Natural killer cell treated with Interleukin-12 subunit alpha and Interleukin-12 subunit beta and Interleukin-15 and Interleukin-18, amount 100 ng/mL, for 72 hours (primary cell): ENCODE data around the gene COA6. TPM values are rescaled to one million over a fixed set of nuclear protein-coding genes. Genes with fewer than 3 reads are reported as not detected.
"Not testable (repeated sequence)": the region's sequence is repeated elsewhere in the genome, so short reads cannot be mapped to it uniquely, and the experiment has no call there.

Experiments
- ATAC-seq, 2 donors: fragments of 150-1000 bp; cut with Tn5 transposase in 1 of 2; sonication (Bioruptor Pico), chemical (Tn5 transposase) in 1 of 2; 2 replicates each; pipeline ENCODE4 v1.10.0; 2021
- DNase-seq: peaks from one replicate; pipeline ENCODE4 v3.0.0; 2022; ENCODE audit warnings: low spot score
- H3K27ac Mint-ChIP-seq, 2 donors: 1 replicate in 1 of 2; 2 replicates in 1 of 2; pipeline ENCODE4 v1.8.0; 2022; ENCODE audit warnings: mixed read lengths in 2 of 2, mild to moderate bottlenecking in 1 of 2, moderate library complexity in 1 of 2
- H3K27me3 Mint-ChIP-seq, 2 donors: 1 replicate in 1 of 2; 2 replicates in 1 of 2; pipeline ENCODE4 v1.8.0; 2022; ENCODE audit warnings: mixed read lengths in 2 of 2
- H3K36me3 Mint-ChIP-seq: one replicate; pipeline ENCODE4 v1.8.0; 2022; ENCODE audit warnings: mixed read lengths
- H3K4me1 Mint-ChIP-seq, 2 donors: 1 replicate in 1 of 2; 2 replicates in 1 of 2; pipeline ENCODE4 v1.8.0; 2022; ENCODE audit warnings: low read depth in 2 of 2, mixed read lengths in 2 of 2, mild to moderate bottlenecking in 1 of 2
- H3K4me3 Mint-ChIP-seq: one replicate; pipeline ENCODE4 v1.8.0; 2022; ENCODE audit warnings: mixed read lengths
- H3K9me3 Mint-ChIP-seq: 2 replicates; pipeline ENCODE4 v1.8.0; 2022; ENCODE audit warnings: mixed read lengths
- total RNA-seq, 2 donors: library from RNA; stranded (reverse); gene quantifications; one replicate each; pipeline ENCODE4 v1.2.3, GENCODE V29; 2022

COA6 gene
- total RNA-seq, 2 donors from 2014 or later, result 27.2 to 32.6 TPM

- DNase-seq, result no peak
- Mint-ChIP-seq H3K27ac (peak overlapping the region; percentile 53 to 57), H3K4me1 (peaks cover 0 to 6% of the 10 kb centered on the region in 2 donors), H3K4me3 (peak overlapping the region; percentile 38), H3K9me3 (no peaks in the 10 kb centered on the region), H3K36me3 (no peaks in the 10 kb centered on the region), H3K27me3 (peaks cover 23 to 38% of the 10 kb centered on the region in 2 donors)
- peak; percentile 71 to 73 for ATAC-seq
Measured at GRCh38 chr1:234355782-234356510, 17.3 kb upstream of the COA6 start.

- Mint-ChIP-seq H3K4me3 (peak overlapping the region; percentile 38), H3K27ac (peak overlapping the region; percentile 57 to 65), H3K27me3 (peaks cover 20 to 31% of the 10 kb centered on the region in 2 donors)
- ATAC-seq, result peak; percentile 49 to 78
- H3K36me3 Mint-ChIP-seq, DNase-seq, H3K9me3 Mint-ChIP-seq, H3K4me1 Mint-ChIP-seq: not testable (repeated sequence)
Measured at GRCh38 chr1:234356615-234357269, 16.5 kb upstream of the COA6 start.

DNA sequence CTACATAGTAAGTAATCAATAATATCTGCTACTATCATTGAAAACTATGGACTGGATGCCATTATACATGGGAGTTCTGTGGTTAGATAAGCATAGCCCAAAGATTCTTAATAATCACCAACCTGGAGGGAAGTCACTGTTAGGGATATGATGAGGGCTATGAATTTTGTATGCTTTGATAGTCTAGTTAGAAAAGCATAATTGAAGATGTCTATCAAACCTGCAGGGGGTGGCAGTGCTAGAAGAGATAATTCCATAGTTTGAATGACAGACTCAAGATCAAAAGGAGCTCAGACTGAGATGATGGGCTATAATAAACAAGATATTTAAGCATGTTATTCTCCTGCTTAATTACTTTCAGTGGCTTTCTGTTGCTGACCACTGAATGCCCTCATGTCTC is 15.4 kb upstream of the COA6 start:
- Mint-ChIP-seq H3K4me3 (no peak overlapping the region), H3K27ac (peak overlapping the region; percentile 57 to 65), H3K27me3 (peaks cover 19 to 25% of the 10 kb centered on the region in 2 donors)

GRCh38 chr1:234361102-234361603 is 12.1 kb upstream of the COA6 start:
- Mint-ChIP-seq H3K36me3 (no peaks in the 10 kb centered on the region), H3K4me1 (peaks cover 0 to under 1% of the 10 kb centered on the region in 2 donors), H3K27ac (no peak overlapping the region), H3K27me3 (peaks cover 9 to 12% of the 10 kb centered on the region in 2 donors), H3K4me3 (no peak overlapping the region), H3K9me3 (no peaks in the 10 kb centered on the region)
- DNase-seq, result no peak
- ATAC-seq, result no peak

More for the DNA sequence above, 15.4 kb upstream of the COA6 start:
- Mint-ChIP-seq H3K36me3 (no peaks in the 10 kb centered on the region), H3K9me3 (no peaks in the 10 kb centered on the region), H3K4me1 (peaks cover 0 to 6% of the 10 kb centered on the region in 2 donors)
- DNase-seq, result no peak
- ATAC-seq, result no peak

DNA sequence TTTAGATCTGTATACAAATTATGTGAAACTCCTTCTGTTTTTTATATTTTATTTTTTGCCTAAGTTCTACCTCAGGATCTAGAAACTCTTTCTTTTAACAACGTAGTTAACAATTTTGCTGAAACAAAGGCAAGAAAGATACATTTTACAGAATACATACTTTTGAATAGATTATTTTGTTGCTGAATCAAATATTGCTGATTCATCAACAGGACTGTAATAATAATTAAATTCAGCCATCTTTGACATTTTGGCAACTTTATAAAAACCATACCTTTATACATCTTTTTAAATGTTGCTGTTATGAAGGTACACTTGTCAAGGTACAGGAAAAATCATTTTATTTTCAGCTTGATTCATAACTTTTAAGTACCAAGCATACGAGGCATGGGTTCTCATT is 10.7 kb upstream of the COA6 start:
- Mint-ChIP-seq H3K4me3 (no peak overlapping the region), H3K4me1 (no peaks in the 10 kb centered on the region), H3K27ac (no peak overlapping the region)

GRCh38 chr1:234368320-234369032 is 4.8 kb upstream of the COA6 start:
- no peak for ATAC-seq
- Mint-ChIP-seq H3K4me3 (peak overlapping the region; percentile 21), H3K36me3 (peaks cover 4% of the 10 kb centered on the region), H3K27ac (no peak overlapping the region), H3K4me1 (peaks cover 16 to 25% of the 10 kb centered on the region in 2 donors), H3K9me3 (no peaks in the 10 kb centered on the region), H3K27me3 (peaks cover 6 to 13% of the 10 kb centered on the region in 2 donors)
- no peak for DNase-seq

More for the DNA sequence above, 10.7 kb upstream of the COA6 start:
- peaks cover 9 to 12% of the 10 kb centered on the region in 2 donors for H3K27me3 Mint-ChIP-seq
- no peaks in the 10 kb centered on the region for H3K9me3 Mint-ChIP-seq
- ATAC-seq (no peak), DNase-seq (no peak)
- no peaks in the 10 kb centered on the region for H3K36me3 Mint-ChIP-seq

DNA sequence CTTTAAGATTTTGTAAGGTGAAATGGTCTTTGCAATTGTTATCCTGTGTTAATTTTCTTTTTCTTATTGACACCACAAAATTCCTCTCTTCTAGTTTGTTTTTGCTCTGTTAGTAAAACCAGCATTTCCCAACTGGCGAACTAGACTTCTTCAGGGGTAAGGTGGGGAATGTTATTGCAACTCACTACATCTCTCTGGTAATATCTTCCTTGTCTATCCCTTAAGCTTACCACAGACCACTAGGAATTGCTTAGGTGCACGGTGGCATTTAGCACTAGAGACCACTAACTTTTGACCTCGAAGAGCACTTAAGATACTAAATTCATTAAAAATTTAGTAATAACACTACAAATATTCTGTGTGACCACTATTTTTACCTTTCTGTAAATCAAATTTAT is 4.2 kb upstream of the COA6 start:
- Mint-ChIP-seq H3K27me3 (peaks cover 6 to 13% of the 10 kb centered on the region in 2 donors), H3K4me3 (no peak overlapping the region), H3K9me3 (no peaks in the 10 kb centered on the region), H3K36me3 (peaks cover 4% of the 10 kb centered on the region), H3K27ac (no peak overlapping the region), H3K4me1 (peaks cover 17 to 31% of the 10 kb centered on the region in 2 donors)
- ATAC-seq (no peak), DNase-seq (no peak)

DNA sequence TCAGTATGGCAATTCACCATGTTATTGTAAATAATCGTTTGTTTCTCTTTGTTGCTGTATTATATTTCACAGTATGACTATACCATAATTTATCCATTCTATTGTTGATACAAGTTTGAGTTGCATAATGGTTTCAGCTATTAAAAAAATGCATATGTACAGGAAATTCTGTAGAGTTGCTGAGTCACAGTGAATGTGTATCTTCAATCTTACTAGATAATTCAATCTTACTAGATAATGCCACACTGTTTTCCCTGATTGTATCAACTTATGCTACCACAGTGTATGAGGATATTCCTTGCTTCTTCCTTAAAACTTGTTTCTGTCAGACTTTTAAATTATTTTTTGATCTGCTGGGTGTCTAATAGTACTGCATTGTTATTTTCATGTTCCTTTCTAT is 3.5 kb upstream of the COA6 start:
- H3K27me3 Mint-ChIP-seq, result peaks cover 6 to 13% of the 10 kb centered on the region in 2 donors
- peaks cover 9% of the 10 kb centered on the region for H3K36me3 Mint-ChIP-seq
- no peaks in the 10 kb centered on the region for H3K9me3 Mint-ChIP-seq
- H3K27ac Mint-ChIP-seq, result no peak overlapping the region
- ATAC-seq (no peak), DNase-seq (no peak)
- H3K4me3 Mint-ChIP-seq, result peak overlapping the region; percentile 6
- peaks cover 24 to 37% of the 10 kb centered on the region in 2 donors for H3K4me1 Mint-ChIP-seq

DNA sequence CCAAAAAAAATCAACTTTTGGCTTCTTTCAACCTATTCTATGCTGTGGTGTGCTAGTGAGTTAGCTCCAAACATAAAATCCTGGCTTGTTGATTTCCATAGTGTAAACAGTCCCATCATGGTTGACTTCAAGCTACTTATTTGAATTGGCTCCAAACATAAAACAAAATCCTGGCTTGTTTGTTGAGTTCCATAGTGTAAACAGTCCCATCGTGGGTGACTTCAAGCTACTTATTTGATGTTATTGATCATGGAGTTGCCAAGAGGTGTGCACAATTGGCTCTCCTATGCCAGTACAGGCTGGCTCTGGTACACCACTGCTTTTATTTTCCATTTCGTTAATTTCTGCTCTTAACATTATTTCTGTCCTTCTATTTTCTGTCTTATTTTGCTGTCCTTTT is 1.8 kb upstream of the COA6 start:
- no peak overlapping the region for H3K27ac Mint-ChIP-seq
- peaks cover 6 to 13% of the 10 kb centered on the region in 2 donors for H3K27me3 Mint-ChIP-seq
- peak overlapping the region; percentile 90 for H3K4me3 Mint-ChIP-seq
- H3K9me3 Mint-ChIP-seq, result no peaks in the 10 kb centered on the region
- ATAC-seq, result no peak
- DNase-seq, result no peak
- H3K36me3 Mint-ChIP-seq, result peaks cover 14% of the 10 kb centered on the region
- H3K4me1 Mint-ChIP-seq, result peaks cover 29 to 44% of the 10 kb centered on the region in 2 donors

GRCh38 chr1:234372011-234372757 is 1.1 kb upstream of the COA6 start:
- peak overlapping the region; percentile 98 to 100 for H3K27ac Mint-ChIP-seq
- no peaks in the 10 kb centered on the region for H3K9me3 Mint-ChIP-seq
- ATAC-seq, result no peak
- DNase-seq, result no peak
- H3K36me3 Mint-ChIP-seq, result peaks cover 19% of the 10 kb centered on the region
- H3K27me3 Mint-ChIP-seq, result peaks cover 6 to 13% of the 10 kb centered on the region in 2 donors
- peak overlapping the region; percentile 90 for H3K4me3 Mint-ChIP-seq
- H3K4me1 Mint-ChIP-seq, result peaks cover 33 to 47% of the 10 kb centered on the region in 2 donors

GRCh38 chr1:234373959-234374254 is 651 bp downstream of the COA6 start:
- H3K27ac Mint-ChIP-seq, result peak overlapping the region; percentile 98 to 100
- H3K4me3 Mint-ChIP-seq, result peak overlapping the region; percentile 90
- H3K36me3 Mint-ChIP-seq, result peaks cover 34% of the 10 kb centered on the region
- peaks cover 35 to 50% of the 10 kb centered on the region in 2 donors for H3K4me1 Mint-ChIP-seq
- peaks cover 0 to 6% of the 10 kb centered on the region in 2 donors for H3K27me3 Mint-ChIP-seq
- DNase-seq (no peak), ATAC-seq (peak in 1 of 2 donors; percentile 41)
- H3K9me3 Mint-ChIP-seq, result no peaks in the 10 kb centered on the region

- ATAC-seq (no peak), DNase-seq (no peak)
- Mint-ChIP-seq H3K9me3 (no peaks in the 10 kb centered on the region), H3K27me3 (peaks cover 0 to 2% of the 10 kb centered on the region in 2 donors), H3K4me3 (peak overlapping the region; percentile 39), H3K4me1 (peaks cover 33 to 49% of the 10 kb centered on the region in 2 donors), H3K27ac (peak overlapping the region in 1 of 2 donors; percentile 25), H3K36me3 (peaks cover 48% of the 10 kb centered on the region)
Measured at GRCh38 chr1:234375672-234376071, 2.4 kb downstream of the COA6 start.

DNA sequence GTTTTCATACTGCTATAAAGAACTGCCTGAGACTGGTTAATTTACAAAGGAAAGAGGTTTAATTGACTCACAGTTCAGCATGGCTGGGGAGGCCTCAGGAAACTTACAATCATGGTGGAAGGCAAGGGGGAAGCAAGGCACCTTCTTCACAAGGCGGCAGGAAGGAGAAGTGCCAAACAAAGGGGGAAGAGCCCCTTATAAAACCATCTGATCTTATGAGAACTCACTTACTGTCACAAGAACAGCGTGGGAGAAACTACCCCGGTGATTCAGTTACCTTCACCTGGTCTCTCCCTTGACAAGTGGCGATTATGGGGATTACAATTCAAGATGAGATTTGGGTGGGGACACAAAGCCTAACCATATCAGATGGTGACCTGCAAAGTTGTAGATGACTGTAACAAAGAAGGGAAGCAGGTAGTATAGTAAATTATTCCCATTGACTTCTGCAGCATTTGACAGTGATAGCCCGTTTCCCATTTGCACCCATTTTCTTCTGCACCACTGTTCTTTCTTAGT is 6.4 kb downstream of the COA6 start:
- peaks cover 47% of the 10 kb centered on the region for H3K36me3 Mint-ChIP-seq
- H3K27me3 Mint-ChIP-seq, H3K9me3 Mint-ChIP-seq, H3K4me3 Mint-ChIP-seq, DNase-seq, H3K27ac Mint-ChIP-seq, ATAC-seq: not testable (repeated sequence)
- H3K4me1 Mint-ChIP-seq, result peaks cover 26 to 34% of the 10 kb centered on the region in 2 donors
